KOPT-K1 (cell line): ENCODE results near the gene MPPED2.

ENCODE experiments used
- H3K27ac ChIP-seq: fragments of 200-600 bp; sonication (generic); 2 replicates; pipeline ENCODE4 v1.5.1; 2016; ENCODE audit warnings: antibody characterized with exemption, mild to moderate bottlenecking, low read depth, low read length; ENCODE audit not compliant: poor library complexity, severe bottlenecking
- H3K36me3 ChIP-seq: fragments of 200-600 bp; sonication (generic); 2 replicates; pipeline ENCODE4 v1.5.1; 2017; ENCODE audit warnings: antibody characterized with exemption, mild to moderate bottlenecking, low read length, moderate library complexity; ENCODE audit not compliant: insufficient read depth
- H3K9me3 ChIP-seq: fragments of 200-600 bp; sonication (generic); 2 replicates; pipeline ENCODE4 v1.5.1; 2017; ENCODE audit warnings: antibody characterized with exemption, low read length, mild to moderate bottlenecking; ENCODE audit not compliant: insufficient read depth, poor library complexity, severe bottlenecking

Gene MPPED2

DNA sequence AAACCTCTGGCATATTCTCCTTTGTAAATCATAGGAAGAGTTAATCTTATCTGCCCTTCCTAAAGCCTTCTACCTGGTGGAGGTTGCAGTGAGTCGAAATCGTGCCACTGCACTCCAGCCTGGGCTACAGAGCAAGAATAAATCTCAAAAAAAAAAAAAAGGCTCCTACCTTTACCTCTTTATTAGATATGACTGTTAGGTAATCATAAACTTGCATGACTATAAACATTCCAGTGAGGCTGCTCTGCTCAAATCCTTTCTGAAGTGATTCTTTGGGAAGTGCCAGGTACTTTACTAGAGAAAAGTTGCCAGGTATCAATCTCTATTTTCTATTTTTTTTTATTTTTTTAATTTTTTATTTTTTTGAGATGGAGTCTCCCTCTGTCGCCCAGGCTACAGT, 59.6 kb downstream of the MPPED2 start:
- Histone ChIP-seq H3K27ac (no peak overlapping the region), H3K9me3 (no peaks in the 10 kb centered on the region), H3K36me3 (no peaks in the 10 kb centered on the region)

DNA sequence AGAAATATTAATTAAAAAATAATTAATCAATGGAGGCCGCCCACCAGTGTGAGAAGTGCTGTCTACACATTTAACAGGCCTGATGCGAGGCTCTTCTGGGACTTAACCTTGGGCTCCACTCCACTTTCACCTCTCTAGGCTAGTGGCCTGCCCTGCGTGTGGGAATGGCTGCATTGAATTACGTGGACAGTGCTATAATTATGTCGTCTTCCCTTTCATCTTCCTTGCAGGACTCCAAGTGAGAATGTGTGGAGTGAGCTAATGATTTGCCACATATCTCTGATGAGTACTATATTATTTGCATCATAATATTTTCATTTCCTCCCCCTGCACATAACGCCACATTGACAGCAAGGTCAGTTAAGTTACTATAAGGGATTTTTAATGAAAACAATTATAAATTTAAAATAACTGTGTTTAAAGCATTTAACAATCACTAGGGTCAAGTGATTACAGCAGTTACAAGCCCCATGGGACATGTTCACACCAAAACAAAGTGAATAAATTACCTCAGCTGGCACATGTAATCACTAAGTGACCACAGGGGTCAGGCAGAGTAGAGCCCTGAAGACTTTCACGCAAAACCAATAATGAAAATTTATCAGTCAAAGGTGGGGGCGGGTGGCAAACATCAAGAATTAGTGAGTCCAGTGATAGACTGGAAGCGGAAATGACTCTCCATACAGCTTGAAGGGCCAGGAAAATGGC, 63.5 kb downstream of the MPPED2 start:
- no peaks in the 10 kb centered on the region for H3K9me3 ChIP-seq
- H3K36me3 ChIP-seq = no peaks in the 10 kb centered on the region
- no peak overlapping the region for H3K27ac ChIP-seq

DNA sequence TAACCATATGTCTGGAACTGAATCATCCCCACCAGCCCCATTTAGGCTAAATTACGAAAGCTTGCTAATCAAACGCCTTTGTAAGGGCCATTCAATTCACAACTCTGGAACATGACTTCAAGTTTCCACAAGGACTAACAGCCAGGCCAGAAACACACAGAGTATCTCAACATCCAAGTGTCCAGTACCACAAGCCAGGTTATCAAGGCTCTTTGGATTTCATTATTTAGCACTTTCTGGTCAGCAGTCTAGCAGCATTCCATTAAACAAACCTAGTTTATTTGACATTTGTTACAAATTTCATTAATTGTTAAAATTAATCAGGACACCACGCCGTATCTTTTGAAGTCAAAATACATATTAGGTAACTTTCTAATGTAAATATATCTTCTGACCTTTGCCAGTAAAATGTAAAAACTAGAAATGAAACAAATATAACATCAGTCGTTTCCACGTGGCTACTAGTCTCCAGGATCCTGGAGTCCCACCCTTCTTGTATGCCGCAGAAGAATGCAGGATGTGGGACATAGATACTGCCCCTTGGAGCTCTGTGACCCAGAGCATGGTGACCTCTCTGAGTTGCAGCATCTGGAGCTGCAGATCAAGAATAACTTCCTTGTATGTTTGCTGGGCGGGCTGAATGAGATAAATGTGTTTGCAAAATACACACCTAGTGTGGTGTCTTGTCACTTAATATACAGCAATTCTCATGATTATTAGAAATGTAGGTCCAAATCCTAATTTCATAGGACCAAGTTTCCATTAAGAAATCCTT, 64.7 kb downstream of the MPPED2 start:
- no peaks in the 10 kb centered on the region for H3K36me3 ChIP-seq
- no peak overlapping the region for H3K27ac ChIP-seq
- H3K9me3 ChIP-seq = no peaks in the 10 kb centered on the region

DNA sequence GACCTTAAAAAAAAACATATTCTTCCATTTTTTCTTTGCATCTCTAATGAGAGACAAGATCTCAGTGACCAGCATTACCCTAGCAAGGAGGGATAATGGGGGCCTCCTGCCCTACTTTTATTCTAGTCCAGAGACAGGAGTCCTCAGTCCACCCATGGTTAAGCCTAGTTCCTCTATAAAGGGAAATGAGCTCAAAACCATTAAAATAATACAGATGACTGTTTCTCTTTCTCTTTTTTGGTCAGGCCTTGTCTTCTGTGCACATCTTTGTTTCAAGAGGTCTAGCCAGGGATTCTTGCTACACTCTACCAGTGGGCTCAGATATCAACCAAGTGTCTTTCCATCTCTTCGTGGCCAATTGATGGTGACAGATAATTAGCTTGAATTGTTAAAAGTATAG, 73.1 kb downstream of the MPPED2 start:
- no peaks in the 10 kb centered on the region for H3K9me3 ChIP-seq
- H3K27ac ChIP-seq = no peak overlapping the region
- no peaks in the 10 kb centered on the region for H3K36me3 ChIP-seq

DNA sequence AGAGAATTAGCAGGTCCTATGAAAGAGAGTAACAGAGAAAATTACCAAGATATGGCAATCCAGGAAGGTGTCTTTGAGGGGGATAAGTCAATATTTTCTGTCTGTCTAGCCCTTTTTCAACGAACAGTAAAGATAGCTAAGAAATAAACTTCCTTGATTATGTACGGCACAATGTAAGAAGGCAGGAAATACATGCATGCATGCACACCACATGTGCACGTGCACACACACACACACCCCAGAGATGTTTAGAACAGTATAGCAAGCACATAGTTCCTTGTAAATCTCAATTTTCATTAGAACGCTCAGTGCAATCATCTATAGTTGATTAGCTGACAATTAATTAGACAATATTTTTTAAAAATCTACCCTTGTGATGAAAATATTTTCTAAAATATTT, 74.7 kb downstream of the MPPED2 start:
- no peak overlapping the region for H3K27ac ChIP-seq
- no peaks in the 10 kb centered on the region for H3K9me3 ChIP-seq

DNA sequence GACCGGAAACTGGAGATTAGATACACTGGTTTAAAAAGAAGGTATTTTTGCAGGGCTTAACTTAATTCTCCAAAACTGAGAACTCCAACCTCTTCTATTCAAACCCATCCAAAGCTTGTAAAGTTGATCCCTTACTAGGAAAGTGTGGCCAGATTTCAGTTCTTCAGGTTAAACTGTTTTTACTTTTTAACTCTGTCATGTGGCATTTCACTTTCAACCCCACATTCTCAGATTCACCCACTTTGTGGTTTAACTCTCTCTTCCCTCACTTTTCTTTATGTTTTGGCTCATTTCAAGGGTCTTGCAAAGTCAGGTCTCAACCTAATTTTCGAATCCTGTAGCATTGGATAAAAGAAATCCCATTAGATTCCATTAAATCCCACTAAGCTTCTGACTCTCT, 75.4 kb downstream of the MPPED2 start:
- Histone ChIP-seq H3K9me3 (no peaks in the 10 kb centered on the region), H3K27ac (no peak overlapping the region), H3K36me3 (no peaks in the 10 kb centered on the region)

More for the DNA sequence above, 74.7 kb downstream of the MPPED2 start:
- H3K36me3 ChIP-seq = no peaks in the 10 kb centered on the region

DNA sequence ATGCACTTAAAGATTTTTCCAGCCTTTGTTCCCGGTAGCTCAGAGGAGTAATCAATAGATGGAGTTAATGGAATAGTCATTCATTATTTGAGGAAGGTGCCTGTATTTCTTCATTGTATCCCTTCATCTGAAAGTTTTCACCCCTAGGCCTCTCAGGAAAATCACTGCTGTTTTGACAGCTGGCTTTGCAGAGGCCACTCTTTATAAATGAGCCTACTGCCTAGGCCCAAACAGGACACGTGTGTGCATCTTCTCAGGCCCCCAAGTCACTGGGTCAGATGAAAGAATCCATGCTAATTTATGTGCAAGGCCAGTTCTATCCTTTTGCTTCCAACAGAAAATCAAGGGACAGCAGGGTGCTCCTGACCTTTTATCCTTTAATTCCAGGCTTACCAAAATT, 76.8 kb downstream of the MPPED2 start:
- H3K9me3 ChIP-seq = no peaks in the 10 kb centered on the region
- H3K36me3 ChIP-seq = no peaks in the 10 kb centered on the region
- H3K27ac ChIP-seq = no peak overlapping the region

DNA sequence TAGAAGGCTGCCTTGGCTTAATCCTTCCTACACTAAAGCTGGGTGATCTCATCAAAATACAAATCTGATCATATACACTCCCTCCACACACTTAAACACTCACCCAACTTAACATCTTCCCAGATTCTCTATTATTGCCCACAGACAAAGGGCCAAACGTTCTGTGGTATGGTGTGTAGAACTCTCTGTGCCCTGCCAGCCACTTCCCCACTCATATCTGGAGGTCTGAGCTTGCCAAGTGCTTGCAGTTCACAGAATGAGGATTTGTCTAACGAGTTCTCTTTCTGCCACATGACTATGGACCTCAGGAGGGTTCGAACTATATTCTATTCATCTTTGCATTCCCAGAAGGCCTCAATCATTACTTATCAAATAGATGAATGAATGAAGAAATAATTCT, 77.6 kb downstream of the MPPED2 start:
- no peak overlapping the region for H3K27ac ChIP-seq
- no peaks in the 10 kb centered on the region for H3K9me3 ChIP-seq
- H3K36me3 ChIP-seq = no peaks in the 10 kb centered on the region

DNA sequence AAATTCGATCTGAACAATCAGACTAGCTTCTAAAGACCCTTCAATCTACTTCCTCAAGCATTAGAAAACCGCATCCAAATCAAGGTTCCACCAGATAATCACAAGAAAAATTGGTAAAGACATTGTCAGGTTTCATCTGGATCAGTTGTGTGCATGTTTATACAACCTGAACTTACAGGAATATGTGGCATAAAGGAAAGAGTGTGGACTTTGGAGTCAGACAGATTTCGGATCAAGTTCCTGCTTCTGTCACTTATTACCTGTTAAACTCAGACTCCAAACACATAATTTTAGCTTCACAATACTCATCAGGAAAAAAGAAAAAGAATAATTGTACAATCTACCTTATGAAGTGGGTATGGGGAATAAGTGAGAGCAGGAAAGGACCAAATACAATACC, 80.5 kb downstream of the MPPED2 start:
- H3K27ac ChIP-seq = no peak overlapping the region
- no peaks in the 10 kb centered on the region for H3K9me3 ChIP-seq
- H3K36me3 ChIP-seq = no peaks in the 10 kb centered on the region

DNA sequence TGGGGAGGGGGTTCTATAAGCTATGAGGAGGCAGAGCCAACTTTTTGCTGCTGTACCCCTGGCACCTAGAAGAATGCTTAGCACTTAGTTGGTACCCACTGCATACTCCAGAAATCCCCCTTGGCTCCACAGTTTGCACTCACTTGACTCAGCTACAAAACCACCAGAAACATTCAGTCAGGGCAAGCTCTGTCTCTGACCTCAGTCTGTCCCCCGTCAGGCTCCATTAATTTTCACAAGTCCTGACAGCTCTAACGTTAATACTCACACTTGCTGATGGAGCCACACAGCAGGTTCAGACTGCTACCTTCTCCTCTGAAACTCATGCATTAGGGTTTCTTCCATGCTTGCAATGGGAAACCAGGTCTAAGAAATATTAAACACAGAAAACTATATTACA, 81.7 kb downstream of the MPPED2 start:
- H3K27ac ChIP-seq = no peak overlapping the region
- H3K36me3 ChIP-seq = no peaks in the 10 kb centered on the region
- no peaks in the 10 kb centered on the region for H3K9me3 ChIP-seq

DNA sequence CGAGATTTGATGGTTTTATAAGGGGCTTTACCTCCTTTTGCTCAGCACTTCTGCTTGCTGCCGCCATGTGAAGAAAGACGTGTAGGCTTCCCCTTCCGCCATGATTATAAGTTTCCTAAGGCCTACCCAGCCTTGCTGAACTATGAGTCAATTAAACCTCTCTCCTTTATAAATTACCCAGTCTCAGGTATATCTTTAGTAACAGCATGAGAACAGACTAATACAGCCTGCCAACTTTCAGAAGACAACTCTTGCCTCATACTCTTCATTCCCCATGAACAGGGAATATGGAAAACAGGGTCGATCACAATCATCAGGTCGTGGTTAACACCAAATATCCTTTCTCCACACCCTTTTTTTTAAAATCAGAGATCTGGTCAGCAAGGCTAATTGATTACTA, 83.0 kb downstream of the MPPED2 start:
- no peaks in the 10 kb centered on the region for H3K36me3 ChIP-seq
- no peaks in the 10 kb centered on the region for H3K9me3 ChIP-seq
- no peak overlapping the region for H3K27ac ChIP-seq

DNA sequence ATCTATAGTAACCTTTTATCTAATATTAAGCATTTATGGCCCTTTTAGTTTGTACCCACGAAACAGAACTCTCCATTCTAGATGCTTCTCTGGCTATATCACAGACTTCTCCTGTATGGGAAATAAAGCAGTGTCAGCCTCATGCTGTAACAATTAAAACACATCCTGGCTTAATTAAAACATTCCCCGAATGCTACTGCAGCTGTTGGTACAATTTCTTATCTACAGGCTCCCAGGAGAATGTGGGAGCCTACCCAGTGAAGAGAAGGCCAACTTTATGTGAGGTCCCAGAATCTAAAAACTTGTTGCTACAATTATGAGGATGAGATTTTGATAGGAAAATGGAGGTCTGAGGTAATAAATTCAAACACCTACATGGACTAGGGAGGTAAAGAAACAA, 83.8 kb downstream of the MPPED2 start:
- H3K36me3 ChIP-seq = no peaks in the 10 kb centered on the region

DNA sequence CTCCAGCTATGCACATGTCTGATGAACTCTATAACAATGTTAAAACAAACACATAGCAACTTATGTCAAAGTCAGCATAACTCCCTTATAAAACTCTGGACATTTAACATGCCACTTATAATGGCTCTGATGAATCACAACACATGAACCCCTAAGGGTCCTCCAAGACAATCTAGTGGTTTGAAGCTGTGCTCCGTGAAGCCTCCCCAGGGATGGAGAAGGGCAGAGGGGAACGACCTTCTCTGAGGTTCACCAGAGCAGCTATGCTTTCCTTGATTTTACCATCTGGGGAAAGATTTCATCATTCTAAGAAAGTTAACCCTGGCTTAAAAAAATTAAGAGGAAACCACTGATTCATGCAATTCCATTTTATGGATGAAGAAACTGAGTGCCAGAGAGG, 84.4 kb downstream of the MPPED2 start:
- no peaks in the 10 kb centered on the region for H3K9me3 ChIP-seq
- no peaks in the 10 kb centered on the region for H3K36me3 ChIP-seq
- no peak overlapping the region for H3K27ac ChIP-seq

More for the DNA sequence above, 83.8 kb downstream of the MPPED2 start:
- Histone ChIP-seq H3K9me3 (no peaks in the 10 kb centered on the region), H3K27ac (no peak overlapping the region)

DNA sequence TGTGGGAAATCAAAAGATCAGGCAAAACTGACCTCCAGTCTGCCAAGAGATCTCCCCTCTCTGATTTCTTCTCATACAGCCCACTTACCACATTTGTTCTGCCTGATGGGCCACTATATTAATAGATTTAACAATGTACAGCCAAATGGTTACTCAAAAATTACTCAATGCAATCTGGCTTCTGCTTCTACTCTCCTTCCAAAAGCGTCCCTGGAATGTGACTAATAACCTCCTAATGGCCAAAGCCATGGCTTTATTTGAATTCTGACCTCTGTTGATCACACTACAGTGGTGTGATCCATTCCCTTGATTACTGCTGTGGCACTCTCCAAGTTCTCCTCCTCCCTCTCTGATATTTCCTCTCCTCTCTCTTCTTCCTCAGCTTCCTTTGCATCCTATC, 86.2 kb downstream of the MPPED2 start:
- Histone ChIP-seq H3K9me3 (no peaks in the 10 kb centered on the region), H3K36me3 (no peaks in the 10 kb centered on the region)

DNA sequence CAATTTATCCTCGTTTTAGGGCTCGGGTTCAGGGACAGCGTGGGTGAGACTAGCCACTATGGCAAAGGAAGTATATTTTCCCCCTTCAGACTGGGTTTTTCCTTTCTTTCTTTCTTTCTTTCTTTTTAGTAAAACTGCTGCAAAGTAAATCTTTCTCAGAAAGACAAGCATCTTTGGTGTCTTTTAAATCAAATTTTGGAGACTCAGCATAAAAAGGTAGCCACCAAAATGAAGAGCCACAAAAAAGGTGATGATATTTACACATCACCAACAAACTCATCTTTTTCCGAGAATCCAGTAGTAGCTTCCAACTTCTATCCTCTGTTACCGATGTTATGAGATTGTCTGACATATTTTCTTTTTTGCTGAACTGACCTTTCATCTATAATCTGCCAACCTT, 88.6 kb downstream of the MPPED2 start:
- no peaks in the 10 kb centered on the region for H3K9me3 ChIP-seq
- no peaks in the 10 kb centered on the region for H3K36me3 ChIP-seq
- no peak overlapping the region for H3K27ac ChIP-seq

More for the DNA sequence above, 86.2 kb downstream of the MPPED2 start:
- H3K27ac ChIP-seq = no peak overlapping the region

DNA sequence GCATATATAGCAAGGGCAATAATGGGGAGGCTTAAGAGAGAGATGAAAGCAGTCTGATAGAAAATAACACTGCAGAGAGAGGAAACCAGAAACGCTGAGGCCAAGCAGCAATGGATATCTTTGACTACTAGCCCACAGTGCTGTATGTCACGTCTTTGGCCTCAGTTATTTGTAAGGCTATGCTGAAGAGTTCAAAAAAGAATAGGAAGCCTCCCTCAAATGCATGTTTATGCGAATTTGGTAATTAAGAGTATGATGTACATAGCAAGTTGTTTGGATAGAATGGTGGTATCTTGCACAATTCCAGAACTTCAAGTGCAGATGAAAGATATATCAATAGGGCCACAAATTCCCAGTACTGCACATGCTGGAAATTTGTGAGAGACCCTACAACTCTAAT, 89.2 kb downstream of the MPPED2 start:
- H3K9me3 ChIP-seq = no peaks in the 10 kb centered on the region
- no peak overlapping the region for H3K27ac ChIP-seq
- no peaks in the 10 kb centered on the region for H3K36me3 ChIP-seq
